ENCODE data around the gene MFGE8. TPM values are rescaled to one million over a fixed set of nuclear protein-coding genes. Genes with fewer than 3 reads are reported as not detected.

The MFGE8 gene
- total and polyA plus RNA-seq, 9 of the 15 experiments (the other 6 are each of a cell fraction or from before 2014, with no cell fraction given): 2.3 to 142 (median 62.3) TPM

DNA sequence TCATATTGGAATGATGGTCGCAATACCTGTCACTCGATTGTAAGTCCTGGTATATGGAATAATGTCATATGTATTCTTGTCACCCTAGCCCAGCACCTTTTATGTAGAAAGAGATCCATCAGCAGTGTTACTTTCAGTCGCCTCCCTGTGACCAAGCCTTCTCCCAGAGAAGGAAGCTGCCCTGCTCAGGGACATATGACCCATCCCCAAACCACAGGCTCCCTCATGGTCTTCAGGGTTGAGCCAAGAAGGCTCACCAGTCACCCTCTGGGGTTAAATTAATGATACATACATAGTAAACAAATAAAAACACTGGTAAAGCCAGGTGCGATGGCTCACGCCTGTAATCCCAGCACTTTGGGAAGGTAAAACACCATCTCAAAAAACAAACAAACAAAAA, 4.6 kb upstream of the MFGE8 start (continued):
- TF ChIP-seq ZNF76 (CRISPR knock-in tag; IDR thresholded peaks at IDR 0.05; ENCODE audit: borderline replicate concordance): no peak

DNA sequence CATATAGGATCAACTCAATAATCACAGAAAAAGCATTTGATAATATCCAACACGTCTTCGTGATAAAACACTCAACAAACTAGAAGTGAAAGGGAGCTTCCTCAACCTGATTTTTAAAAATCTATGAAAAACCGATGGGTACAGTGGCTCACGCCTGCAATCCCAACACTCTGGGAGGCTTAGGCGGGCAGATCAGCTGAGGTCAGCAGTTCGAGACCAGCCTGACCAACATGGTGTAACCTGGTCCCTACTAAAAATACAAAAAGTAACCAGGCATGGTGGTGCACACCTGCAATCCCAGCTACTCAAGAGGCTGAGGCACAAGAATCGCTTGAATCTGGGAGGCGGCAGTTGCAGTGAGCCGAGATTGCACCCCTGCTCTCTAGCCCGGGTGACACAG, 2.2 kb upstream of the MFGE8 start:
- CTCF ChIA-PET (ENCODE audit: low intra/inter-chr PET ratio): no interaction called here
- Histone ChIP-seq H2AFZ (ENCODE audit: low read depth, low read length) (no peak overlapping the region), H3K9ac (ENCODE audit: insufficient read depth in 1 of 2, low read depth in 2 of 2, low read length in 2 of 2) (no peak overlapping the region), H3K4me2 (ENCODE audit: insufficient read depth, low read length) (no peak overlapping the region), H3K79me2 (ENCODE audit: control insufficient read depth, insufficient read depth, low read length) (peaks cover 26% of the 10 kb centered on the region), H3K9me1 (ENCODE audit: control insufficient read depth, insufficient read depth, low read length) (no peaks in the 10 kb centered on the region), H3K27me3 (ENCODE audit: control insufficient read depth in 2 of 2, insufficient read depth in 2 of 2, low read length in 2 of 2) (no peaks in the 10 kb centered on the region), H3K36me3 (ENCODE audit: control insufficient read depth, insufficient read depth, low read length) (peaks cover 9% of the 10 kb centered on the region; the same call in 1 of the 3 replicates), H3K4me3 (no peak overlapping the region), H3K27ac (ENCODE audit: extremely low read depth, low read depth, low read length) (no peak overlapping the region), H3K4me1 (replicated peaks in 1 of 2; ENCODE audit: control insufficient read depth in 2 of 2, insufficient read depth in 2 of 2, low read length in 2 of 2) (peaks cover 37 to 38% of the 10 kb centered on the region in 2 experiments), H3K9me3 (replicated peaks; ENCODE audit: control insufficient read depth, insufficient read depth, low read depth, low read length) (no peaks in the 10 kb centered on the region), H4K20me1 (replicated peaks; ENCODE audit: control insufficient read depth, insufficient read depth, low read length) (no peaks in the 10 kb centered on the region)
- no peak for DNase-seq (ENCODE audit: extremely low read depth in 1 of 4, low spot score in 3 of 4)
- in situ Hi-C loops (cut with MboI) (no loop called here), intact Hi-C loops (cut with micrococcal nuclease) (no loop called here)
- BruUV-seq (replicated peaks): no TSS peak
- TF ChIP-seq, protein P1, sequence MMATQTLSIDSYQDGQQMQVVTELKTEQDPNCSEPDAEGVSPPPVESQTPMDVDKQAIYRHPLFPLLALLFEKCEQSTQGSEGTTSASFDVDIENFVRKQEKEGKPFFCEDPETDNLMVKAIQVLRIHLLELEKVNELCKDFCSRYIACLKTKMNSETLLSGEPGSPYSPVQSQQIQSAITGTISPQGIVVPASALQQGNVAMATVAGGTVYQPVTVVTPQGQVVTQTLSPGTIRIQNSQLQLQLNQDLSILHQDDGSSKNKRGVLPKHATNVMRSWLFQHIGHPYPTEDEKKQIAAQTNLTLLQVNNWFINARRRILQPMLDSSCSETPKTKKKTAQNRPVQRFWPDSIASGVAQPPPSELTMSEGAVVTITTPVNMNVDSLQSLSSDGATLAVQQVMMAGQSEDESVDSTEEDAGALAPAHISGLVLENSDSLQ (IDR thresholded peaks at IDR 0.05): no peak
- TF ChIP-seq, protein P2, sequence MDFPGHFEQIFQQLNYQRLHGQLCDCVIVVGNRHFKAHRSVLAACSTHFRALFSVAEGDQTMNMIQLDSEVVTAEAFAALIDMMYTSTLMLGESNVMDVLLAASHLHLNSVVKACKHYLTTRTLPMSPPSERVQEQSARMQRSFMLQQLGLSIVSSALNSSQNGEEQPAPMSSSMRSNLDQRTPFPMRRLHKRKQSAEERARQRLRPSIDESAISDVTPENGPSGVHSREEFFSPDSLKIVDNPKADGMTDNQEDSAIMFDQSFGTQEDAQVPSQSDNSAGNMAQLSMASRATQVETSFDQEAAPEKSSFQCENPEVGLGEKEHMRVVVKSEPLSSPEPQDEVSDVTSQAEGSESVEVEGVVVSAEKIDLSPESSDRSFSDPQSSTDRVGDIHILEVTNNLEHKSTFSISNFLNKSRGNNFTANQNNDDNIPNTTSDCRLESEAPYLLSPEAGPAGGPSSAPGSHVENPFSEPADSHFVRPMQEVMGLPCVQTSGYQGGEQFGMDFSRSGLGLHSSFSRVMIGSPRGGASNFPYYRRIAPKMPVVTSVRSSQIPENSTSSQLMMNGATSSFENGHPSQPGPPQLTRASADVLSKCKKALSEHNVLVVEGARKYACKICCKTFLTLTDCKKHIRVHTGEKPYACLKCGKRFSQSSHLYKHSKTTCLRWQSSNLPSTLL (IDR thresholded peaks at IDR 0.05): no peak
- TF ChIP-seq HNRNPH1 (optimal IDR thresholded peaks at IDR 0.05; ENCODE audit: low read depth, low read length): no peak
- 0 out of 2 replicates have a peak, but pooled peaks have one; percentile 21 for TF ChIP-seq ZNF316 (IDR thresholded peaks at IDR 0.05)
- 0 out of 2 replicates have a peak, but pooled peaks have one; percentile 12 for TF ChIP-seq C11orf30 (IDR thresholded peaks at IDR 0.05; ENCODE audit: low read depth)
- POLR2A ChIA-PET: interaction anchor here (0.9 to 1.4 kb wide), 2 partner anchors 10 to 14 kb away, joined by 3 read pairs; no protein-coding TSS in a partner anchor
- FAIRE-seq: no peak
- ATAC-seq: no peak
- WGBS (ENCODE audit: insufficient coverage, low coverage, missing lambda C conversion rate): 87% methylated on average over 9 of the region's 10 CpGs

Data from K562 (cell line).